ENCODE measurements around the gene KLB.

- TF ChIP-seq POLR2A (IDR thresholded peaks at IDR 0.05; ENCODE audit: low read length) (no peak), GATA1 (IDR thresholded peaks at IDR 0.05; ENCODE audit: low read depth, low read length) (no peak)
Observed at GRCh38 chr4:39367166-39367565, 39.6 kb upstream of the KLB start.

Data from erythroblast (primary cell).